Endothelial cell of umbilical vein (primary cell): ENCODE results near the gene GEMIN8. TPM values are rescaled to one million over a fixed set of nuclear protein-coding genes. Genes with fewer than 3 reads are reported as not detected.

Source experiments
- BruUV-seq: library from RNA; stranded (reverse); fragments of 400-500 nt; replicated peaks from 2 replicates; lab custom pipeline; 2021; lab: Mats Ljungman, UMichigan
- CTCF ChIA-PET: fragments of 300-600, 350-600 bp; sonication (Branson Sonifier 250); formaldehyde crosslinking; loops from one replicate; lab custom pipeline; 2021; ENCODE audit warnings: antibody characterized with exemption, inconsistent platforms; lab: Charles Lee
- POLR2A ChIA-PET: fragments of 300-600, 350-600 bp; sonication (Branson Sonifier 250); formaldehyde crosslinking; loops from one replicate; lab custom pipeline; 2021; ENCODE audit warnings: antibody characterized with exemption, inconsistent platforms; lab: Charles Lee
- DNase-seq: peaks from one replicate; pipeline ENCODE4 v3.0.0-alpha.2; 2011; ENCODE audit warnings: low read depth, low spot score
- FAIRE-seq: peaks from 2 replicates; lab custom pipeline; 2011; peaks lifted over from hg19 to GRCh38; lab: Jason Lieb, UNC
- H2AFZ ChIP-seq: 2 replicates; pipeline ENCODE4 v1.6.0; 2012; ENCODE audit warnings: low read depth, low read length, control low read depth, inconsistent platforms
- H3K27ac ChIP-seq: 2 replicates; pipeline ENCODE4 v1.5.1; 2011; ENCODE audit warnings: low read depth, mild to moderate bottlenecking, control low read depth, low read length, moderate library complexity; ENCODE audit not compliant: insufficient read depth
- H3K27me3 ChIP-seq, 2 experiments: 2 replicates each; pipeline versions ENCODE4 v1.6.0 to v1.6.1; 2011; ENCODE audit warnings: low read length in 2 of 2, mixed read lengths in 1 of 2; ENCODE audit not compliant: control insufficient read depth in 2 of 2, insufficient read depth in 2 of 2
- H3K36me3 ChIP-seq, 2 experiments: 2 replicates in 1 of 2; 3 replicates in 1 of 2; pipeline ENCODE4 v1.5.1; 2011; ENCODE audit warnings: low read length in 2 of 2, mild to moderate bottlenecking in 1 of 2, moderate library complexity in 1 of 2; ENCODE audit not compliant: control insufficient read depth in 2 of 2, insufficient read depth in 2 of 2; ENCODE audit errors: extremely low read depth in 1 of 2
- H3K4me1 ChIP-seq: 3 replicates; pipeline ENCODE4 v1.5.1; 2011; ENCODE audit warnings: mild to moderate bottlenecking, low read length; ENCODE audit not compliant: control insufficient read depth, insufficient read depth; ENCODE audit errors: extremely low read depth
- H3K4me2 ChIP-seq: 2 replicates; pipeline ENCODE4 v1.6.1; 2011; ENCODE audit warnings: low read length, control low read depth, mixed read lengths; ENCODE audit not compliant: insufficient read depth
- H3K4me3 ChIP-seq, 3 experiments: fragments of 200-600 bp in 1 of 3; sonication (generic), shearing (Covaris generic) in 1 of 3; replicated peaks in 1 of 3; 2 replicates each; pipeline ENCODE4 v1.5.1; 2011 to 2016; ENCODE audit warnings: control low read depth in 3 of 3, low read length in 3 of 3, mild to moderate bottlenecking in 2 of 3, inconsistent platforms in 1 of 3, low read depth in 1 of 3, moderate library complexity in 1 of 3; ENCODE audit not compliant: insufficient read depth in 1 of 3
- H3K79me2 ChIP-seq: 2 replicates; pipeline ENCODE4 v1.6.0; 2012; ENCODE audit warnings: low read length, inconsistent platforms; ENCODE audit not compliant: control insufficient read depth, insufficient read depth
- H3K9ac ChIP-seq: replicated peaks from 2 replicates; pipeline ENCODE3; 2011; ENCODE audit warnings: low read length, control low read depth; ENCODE audit not compliant: insufficient read depth; ENCODE audit errors: extremely low read depth
- H3K9me1 ChIP-seq: replicated peaks from 3 replicates; pipeline ENCODE4 v1.6.0; 2011; ENCODE audit warnings: mild to moderate bottlenecking, low read length; ENCODE audit not compliant: control insufficient read depth, insufficient read depth; ENCODE audit errors: extremely low read depth
- H3K9me3 ChIP-seq: replicated peaks from 2 replicates; pipeline ENCODE4 v1.5.1; 2012; ENCODE audit warnings: low read length, inconsistent platforms; ENCODE audit not compliant: control insufficient read depth, insufficient read depth
- H4K20me1 ChIP-seq: replicated peaks from 2 replicates; pipeline ENCODE3; 2011; ENCODE audit warnings: mild to moderate bottlenecking, low read length; ENCODE audit not compliant: control insufficient read depth, insufficient read depth; ENCODE audit errors: extremely low read depth
- EZH2 ChIP-seq: IDR thresholded peaks from 2 replicates; pipeline ENCODE4 v1.6.1; 2012; ENCODE audit warnings: borderline replicate concordance, low read depth, mild to moderate bottlenecking, moderate library complexity, low read length, inconsistent platforms; ENCODE audit not compliant: severe bottlenecking
- FOS ChIP-seq: IDR thresholded peaks from 2 replicates; pipeline ENCODE4 v1.6.1; 2011; ENCODE audit warnings: mild to moderate bottlenecking, low read length, moderate library complexity, borderline replicate concordance; ENCODE audit not compliant: insufficient read depth
- GATA2 ChIP-seq: IDR thresholded peaks from 2 replicates; pipeline ENCODE4 v1.7.0; 2011; ENCODE audit warnings: low read depth, mild to moderate bottlenecking, moderate library complexity, mixed read lengths, low read length; ENCODE audit not compliant: insufficient read length, insufficient read depth
- JUN ChIP-seq: IDR thresholded peaks from 2 replicates; pipeline ENCODE4 v1.6.1; 2011; ENCODE audit warnings: borderline replicate concordance, low read depth; ENCODE audit not compliant: insufficient read length, insufficient read depth
- MYC ChIP-seq: IDR thresholded peaks from one replicate; pipeline ENCODE4 v1.6.1; 2011; ENCODE audit warnings: mild to moderate bottlenecking, low read depth, low read length
- POLR2A ChIP-seq: IDR thresholded peaks from 2 replicates; pipeline ENCODE4 v1.6.1; 2012; ENCODE audit warnings: low read depth, mild to moderate bottlenecking, control low read depth, low read length
- POLR2AphosphoS5 ChIP-seq: IDR thresholded peaks from 2 replicates; pipeline ENCODE4 v1.6.1; 2012; ENCODE audit warnings: low read depth, mild to moderate bottlenecking, control low read depth, low read length, moderate library complexity; ENCODE audit not compliant: insufficient read depth
- dilution Hi-C: fragments of 300-500 bp; cut with MboI; formaldehyde crosslinking; loops from one replicate; pipeline ENCODE4 v1.15.0; 2019; ENCODE audit warnings: low sequenced_read_pairs; ENCODE audit not compliant: extremely low pct_ligation_motif_present
- intact Hi-C: fragments of 100-400 bp; cut with micrococcal nuclease; formaldehyde crosslinking; loops from one replicate; pipeline ENCODE4 v1.10.0; 2022
- polyA plus RNA-seq, 4 experiments: library from polyadenylated mRNA; depleted of rRNA in 3 of 4; stranded (reverse) in 3 of 4; unstranded in 1 of 4; fragments of >200 nt; gene quantifications; 2 replicates each; pipeline versions ENCODE4 v1.2.1 to v1.2.3, GENCODE V29; 2011 to 2012; ENCODE audit warnings: missing spikeins in 1 of 4
- total RNA-seq: library from RNA; stranded (reverse); gene quantifications from 2 replicates; pipeline ENCODE4 v1.2.3, GENCODE V29; 2021
- TF ChIP-seq, protein P1 (sequence below), 2 donors: IDR thresholded peaks; 1 replicate in 1 of 2; 2 replicates in 1 of 2; pipeline ENCODE4 v1.5.1; 2011; ENCODE audit warnings: low read length in 2 of 2, mild to moderate bottlenecking in 2 of 2, moderate library complexity in 2 of 2, control low read depth in 1 of 2, inconsistent platforms in 1 of 2, low read depth in 1 of 2; ENCODE audit not compliant: insufficient read depth in 1 of 2; ENCODE audit errors: extremely low read depth in 1 of 2
- TF ChIP-seq, protein P2 (sequence below): IDR thresholded peaks from 2 replicates; pipeline ENCODE4 v1.6.1; 2011; ENCODE audit not compliant: insufficient read depth, insufficient read length

Gene GEMIN8
- total and polyA plus RNA-seq, 2 donors (not counting 3 experiments of a cell fraction or from before 2014, with no cell fraction given): 18.5 to 24.5 TPM

DNA sequence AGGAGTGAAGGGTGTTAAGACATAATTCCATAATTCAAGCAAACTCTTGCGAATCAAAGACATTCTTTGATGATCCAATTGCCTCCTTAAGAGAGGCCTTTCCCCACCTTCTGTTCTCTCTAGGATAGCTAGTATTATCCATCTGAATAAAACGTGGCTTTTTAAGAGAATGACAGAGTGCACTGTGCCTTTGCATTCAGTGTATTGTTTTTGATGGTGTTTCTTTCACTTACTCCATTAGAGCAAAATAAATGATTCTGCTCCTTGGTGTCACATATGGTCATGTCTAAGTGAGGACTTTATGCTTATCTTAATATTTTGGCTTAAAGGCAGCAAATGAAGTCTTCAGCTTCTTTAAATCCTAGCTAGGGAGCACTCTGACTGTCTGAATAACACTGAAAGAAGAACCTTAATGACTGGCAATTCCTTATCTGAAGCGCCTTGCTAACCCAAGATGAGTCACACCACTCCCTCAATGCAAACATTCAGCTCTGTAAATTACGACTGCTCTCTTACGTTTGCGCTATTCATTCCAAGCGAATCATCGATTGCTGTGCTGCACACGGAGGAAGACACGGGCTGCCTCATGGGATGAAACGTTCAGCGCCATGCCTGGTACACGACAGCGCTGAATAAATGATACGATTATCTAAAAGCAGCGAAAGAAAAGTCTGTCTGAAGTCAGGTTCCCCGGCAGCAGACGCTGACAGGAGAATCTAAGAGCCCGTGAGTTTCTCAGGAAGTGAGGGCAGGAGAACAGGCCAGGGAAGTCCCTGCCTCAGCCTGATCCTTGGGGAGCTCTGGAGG lies 35.1 kb upstream of the GEMIN8 start:
- no peak overlapping the region for H3K4me3 ChIP-seq
- no peaks in the 10 kb centered on the region for H3K9me3 ChIP-seq
- H3K9ac ChIP-seq: no peak overlapping the region
- H3K36me3 ChIP-seq: no peaks in the 10 kb centered on the region
- no peaks in the 10 kb centered on the region for H3K79me2 ChIP-seq
- TF ChIP-seq, protein P1, sequence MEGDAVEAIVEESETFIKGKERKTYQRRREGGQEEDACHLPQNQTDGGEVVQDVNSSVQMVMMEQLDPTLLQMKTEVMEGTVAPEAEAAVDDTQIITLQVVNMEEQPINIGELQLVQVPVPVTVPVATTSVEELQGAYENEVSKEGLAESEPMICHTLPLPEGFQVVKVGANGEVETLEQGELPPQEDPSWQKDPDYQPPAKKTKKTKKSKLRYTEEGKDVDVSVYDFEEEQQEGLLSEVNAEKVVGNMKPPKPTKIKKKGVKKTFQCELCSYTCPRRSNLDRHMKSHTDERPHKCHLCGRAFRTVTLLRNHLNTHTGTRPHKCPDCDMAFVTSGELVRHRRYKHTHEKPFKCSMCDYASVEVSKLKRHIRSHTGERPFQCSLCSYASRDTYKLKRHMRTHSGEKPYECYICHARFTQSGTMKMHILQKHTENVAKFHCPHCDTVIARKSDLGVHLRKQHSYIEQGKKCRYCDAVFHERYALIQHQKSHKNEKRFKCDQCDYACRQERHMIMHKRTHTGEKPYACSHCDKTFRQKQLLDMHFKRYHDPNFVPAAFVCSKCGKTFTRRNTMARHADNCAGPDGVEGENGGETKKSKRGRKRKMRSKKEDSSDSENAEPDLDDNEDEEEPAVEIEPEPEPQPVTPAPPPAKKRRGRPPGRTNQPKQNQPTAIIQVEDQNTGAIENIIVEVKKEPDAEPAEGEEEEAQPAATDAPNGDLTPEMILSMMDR (IDR thresholded peaks at IDR 0.05; ENCODE audit: extremely low read depth in 1 of 2, insufficient read depth in 1 of 2, low read depth in 1 of 2, low read length in 2 of 2): no peak
- TF ChIP-seq MYC (no peak), POLR2A (no peak), GATA2 (no peak), JUN (no peak), EZH2 (no peak), FOS (no peak), POLR2AphosphoS5 (no peak)
- TF ChIP-seq, protein P2, sequence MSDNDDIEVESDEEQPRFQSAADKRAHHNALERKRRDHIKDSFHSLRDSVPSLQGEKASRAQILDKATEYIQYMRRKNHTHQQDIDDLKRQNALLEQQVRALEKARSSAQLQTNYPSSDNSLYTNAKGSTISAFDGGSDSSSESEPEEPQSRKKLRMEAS: no peak
- DNase-seq (no peak), FAIRE-seq (no peak)
- no peak overlapping the region for H3K27ac ChIP-seq
- no peak overlapping the region for H2AFZ ChIP-seq
- no TSS peak for BruUV-seq
- dilution Hi-C loops: no loop called here
- ChIA-PET POLR2A (no interaction called here), CTCF (no interaction called here)
- no peaks in the 10 kb centered on the region for H4K20me1 ChIP-seq
- H3K9me1 ChIP-seq: no peaks in the 10 kb centered on the region
- no peak overlapping the region for H3K4me2 ChIP-seq
- H3K4me1 ChIP-seq: no peaks in the 10 kb centered on the region
- H3K27me3 ChIP-seq: no peaks in the 10 kb centered on the region
- intact Hi-C loops: no loop called here
